ENCODE results near the gene MRPL32.

MRPL32 gene

DNA sequence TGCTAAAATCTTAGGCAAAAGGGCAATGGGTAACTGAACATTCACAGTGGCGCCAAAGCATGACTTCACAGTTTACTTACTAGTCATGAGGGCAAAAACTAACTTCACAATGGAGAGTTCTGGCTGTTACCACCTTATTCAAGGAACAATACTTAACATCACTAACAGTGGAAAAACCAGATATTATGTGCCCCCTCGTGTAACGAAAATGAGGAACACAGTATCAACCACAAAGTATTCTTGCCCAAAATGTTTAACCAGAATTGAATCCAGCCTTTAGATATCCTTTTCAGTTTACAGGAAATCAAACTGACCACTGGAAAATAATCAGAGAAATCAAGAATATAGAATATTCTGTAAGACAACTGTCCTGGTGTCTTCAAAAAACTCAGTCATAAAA, 29.8 kb upstream of the MRPL32 start:
- no peak overlapping the region for H3K4me2 ChIP-seq (ENCODE audit: low read depth, low read length)

DNA sequence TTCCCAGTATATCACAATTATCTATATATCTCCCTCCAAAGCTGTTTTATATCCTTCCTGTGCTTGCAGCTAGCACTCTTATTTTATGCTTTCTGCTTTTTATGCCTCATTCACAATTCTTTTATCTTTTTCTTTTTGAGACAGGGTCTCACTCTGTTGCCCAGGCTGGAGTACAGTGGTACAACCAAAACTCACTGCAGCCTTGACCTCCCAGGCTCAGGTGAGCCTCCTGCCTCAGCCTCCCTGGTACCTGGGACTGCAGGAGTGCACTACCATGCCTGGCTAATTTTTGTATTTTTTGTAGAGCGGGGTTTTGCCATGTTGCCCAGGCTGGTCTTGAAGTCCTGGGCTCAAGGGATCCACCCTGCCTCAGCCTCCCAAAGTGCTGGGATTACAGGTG, 26.0 kb upstream of the MRPL32 start:
- no peaks in the 10 kb centered on the region for H3K9me3 ChIP-seq (replicated peaks; ENCODE audit: insufficient read depth, low read length)
- no peaks in the 10 kb centered on the region for H3K36me3 ChIP-seq (replicated peaks; ENCODE audit: insufficient read depth, low read length)
- H3K9ac ChIP-seq (ENCODE audit: low read length), result no peak overlapping the region
- no peak overlapping the region for H3K27ac ChIP-seq (ENCODE audit: low read length)
- no peaks in the 10 kb centered on the region for H3K27me3 ChIP-seq (replicated peaks; ENCODE audit: insufficient read depth, low read length)
- DNase-seq, result no peak
- no peak overlapping the region for H3K4me3 ChIP-seq (ENCODE audit: low read length)
- H3K4me1 ChIP-seq (ENCODE audit: low read length), result no peaks in the 10 kb centered on the region
- H3K79me2 ChIP-seq (ENCODE audit: low read length), result no peaks in the 10 kb centered on the region
- TF ChIP-seq EZH2 (optimal IDR thresholded peaks at IDR 0.05; ENCODE audit: low read depth, low read length), result no peak
- no peak for TF ChIP-seq EZH2phosphoT487 (IDR thresholded peaks at IDR 0.05; ENCODE audit: low read length)
- no peak for TF ChIP-seq CTCF (IDR thresholded peaks at IDR 0.05; ENCODE audit: low read length)
- H2AFZ ChIP-seq (ENCODE audit: low read length), result no peak overlapping the region
- H4K20me1 ChIP-seq (ENCODE audit: insufficient read depth, low read length), result no peaks in the 10 kb centered on the region
- H3K4me2 ChIP-seq (ENCODE audit: low read depth, low read length), result no peak overlapping the region
- no peaks in the 10 kb centered on the region for H3K9me2 ChIP-seq (replicated peaks; ENCODE audit: insufficient read depth, low read length)
- no peaks in the 10 kb centered on the region for H3F3A ChIP-seq (ENCODE audit: insufficient read depth, low read length)

More for the DNA sequence above, 29.8 kb upstream of the MRPL32 start:
- Histone ChIP-seq H3K27ac (ENCODE audit: low read length) (no peak overlapping the region), H4K20me1 (ENCODE audit: insufficient read depth, low read length) (no peaks in the 10 kb centered on the region), H3K9me3 (replicated peaks; ENCODE audit: insufficient read depth, low read length) (no peaks in the 10 kb centered on the region), H3K4me1 (ENCODE audit: low read length) (no peaks in the 10 kb centered on the region), H3K27me3 (replicated peaks; ENCODE audit: insufficient read depth, low read length) (no peaks in the 10 kb centered on the region), H3K9me2 (replicated peaks; ENCODE audit: insufficient read depth, low read length) (no peaks in the 10 kb centered on the region), H3F3A (ENCODE audit: insufficient read depth, low read length) (no peaks in the 10 kb centered on the region), H3K79me2 (ENCODE audit: low read length) (no peaks in the 10 kb centered on the region), H3K9ac (ENCODE audit: low read length) (no peak overlapping the region), H2AFZ (ENCODE audit: low read length) (no peak overlapping the region), H3K4me3 (ENCODE audit: low read length) (no peak overlapping the region), H3K36me3 (replicated peaks; ENCODE audit: insufficient read depth, low read length) (no peaks in the 10 kb centered on the region)
- TF ChIP-seq EZH2phosphoT487 (IDR thresholded peaks at IDR 0.05; ENCODE audit: low read length) (no peak), EZH2 (optimal IDR thresholded peaks at IDR 0.05; ENCODE audit: low read depth, low read length) (no peak), CTCF (IDR thresholded peaks at IDR 0.05; ENCODE audit: low read length) (no peak)
- DNase-seq, result no peak

DNA sequence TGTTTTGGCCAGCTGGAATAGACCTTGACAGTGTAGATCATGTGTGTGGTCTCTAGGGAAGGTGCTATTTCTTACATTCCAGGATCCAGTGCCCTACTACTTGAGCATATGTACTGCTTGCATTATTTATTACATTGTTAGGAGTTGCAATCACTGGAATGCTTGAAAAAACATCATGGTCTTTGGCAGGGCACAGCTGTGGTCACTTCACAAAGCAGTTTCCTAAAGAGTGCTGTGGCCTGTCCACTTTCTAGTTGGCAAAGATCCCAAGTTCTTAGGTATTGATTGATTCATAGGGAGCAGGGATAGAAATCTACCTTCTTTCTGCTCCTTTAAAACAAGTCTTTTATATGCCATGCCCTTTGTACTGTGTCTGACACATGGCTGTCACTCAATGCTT, 24.9 kb upstream of the MRPL32 start:
- DNase-seq, result no peak
- H3K4me3 ChIP-seq (ENCODE audit: low read length), result no peak overlapping the region
- H3K4me2 ChIP-seq (ENCODE audit: low read depth, low read length), result no peak overlapping the region
- H3K9me2 ChIP-seq (replicated peaks; ENCODE audit: insufficient read depth, low read length), result no peaks in the 10 kb centered on the region
- no peaks in the 10 kb centered on the region for H3K36me3 ChIP-seq (replicated peaks; ENCODE audit: insufficient read depth, low read length)
- no peak overlapping the region for H3K27ac ChIP-seq (ENCODE audit: low read length)
- peaks cover 2% of the 10 kb centered on the region for H3K4me1 ChIP-seq (ENCODE audit: low read length)
- no peaks in the 10 kb centered on the region for H3K9me3 ChIP-seq (replicated peaks; ENCODE audit: insufficient read depth, low read length)
- H3F3A ChIP-seq (ENCODE audit: insufficient read depth, low read length), result no peaks in the 10 kb centered on the region
- no peak overlapping the region for H3K9ac ChIP-seq (ENCODE audit: low read length)
- H3K79me2 ChIP-seq (ENCODE audit: low read length), result no peaks in the 10 kb centered on the region
- H3K27me3 ChIP-seq (replicated peaks; ENCODE audit: insufficient read depth, low read length), result no peaks in the 10 kb centered on the region
- no peak overlapping the region for H2AFZ ChIP-seq (ENCODE audit: low read length)
- TF ChIP-seq EZH2 (optimal IDR thresholded peaks at IDR 0.05; ENCODE audit: low read depth, low read length) (no peak), CTCF (IDR thresholded peaks at IDR 0.05; ENCODE audit: low read length) (no peak), EZH2phosphoT487 (IDR thresholded peaks at IDR 0.05; ENCODE audit: low read length) (no peak)
- H4K20me1 ChIP-seq (ENCODE audit: insufficient read depth, low read length), result no peaks in the 10 kb centered on the region

All from MM.1S (cell line).